T-helper 17 cell (primary cell): ENCODE data around the gene PTGER4. TPM values are rescaled to one million over a fixed set of nuclear protein-coding genes. Genes with fewer than 3 reads are reported as not detected.
"Not testable (repeated sequence)": the region's sequence is repeated elsewhere in the genome, so short reads cannot be mapped to it uniquely, and the experiment has no call there.

Experiments
- ATAC-seq: fragments of 150-1000 bp; cut with Tn5 transposase; 2 replicates; pipeline ENCODE4 v1.10.0; 2021; ENCODE audit warnings: mild to moderate bottlenecking, moderate library complexity
- DNase-seq, 3 donors: peaks; one replicate each; pipeline versions ENCODE4 v3.0.0 to v3.0.0-alpha.2; 2020 to 2021
- H3K9me3 ChIP-seq: one replicate; pipeline ENCODE4 v1.7.0; 2013; ENCODE audit warnings: low read length, mild to moderate bottlenecking; ENCODE audit not compliant: control insufficient read depth, poor library complexity, severe bottlenecking
- H3K27ac Mint-ChIP-seq: one replicate; pipeline ENCODE4 v1.8.0; 2022; ENCODE audit warnings: mild to moderate bottlenecking, moderate library complexity, mixed read lengths
- H3K27me3 Mint-ChIP-seq: one replicate; pipeline ENCODE4 v1.8.0; 2022; ENCODE audit warnings: mixed read lengths
- H3K36me3 Mint-ChIP-seq: one replicate; pipeline ENCODE4 v1.8.0; 2022; ENCODE audit warnings: low read depth, mixed read lengths
- H3K4me1 Mint-ChIP-seq: one replicate; pipeline ENCODE4 v1.8.0; 2022; ENCODE audit warnings: mild to moderate bottlenecking, mixed read lengths
- H3K4me3 Mint-ChIP-seq: one replicate; pipeline ENCODE4 v1.8.0; 2022; ENCODE audit warnings: mild to moderate bottlenecking, moderate library complexity, mixed read lengths
- total RNA-seq, 4 donors: library from RNA in 2 of 4; stranded (reverse) in 2 of 4; gene quantifications; one replicate each; pipeline ENCODE4 v1.2.3 and lab custom pipeline; 2022 to 2026

The PTGER4 gene
- total RNA-seq, 2 donors from 2014 or later = 314 to 339 TPM

DNA sequence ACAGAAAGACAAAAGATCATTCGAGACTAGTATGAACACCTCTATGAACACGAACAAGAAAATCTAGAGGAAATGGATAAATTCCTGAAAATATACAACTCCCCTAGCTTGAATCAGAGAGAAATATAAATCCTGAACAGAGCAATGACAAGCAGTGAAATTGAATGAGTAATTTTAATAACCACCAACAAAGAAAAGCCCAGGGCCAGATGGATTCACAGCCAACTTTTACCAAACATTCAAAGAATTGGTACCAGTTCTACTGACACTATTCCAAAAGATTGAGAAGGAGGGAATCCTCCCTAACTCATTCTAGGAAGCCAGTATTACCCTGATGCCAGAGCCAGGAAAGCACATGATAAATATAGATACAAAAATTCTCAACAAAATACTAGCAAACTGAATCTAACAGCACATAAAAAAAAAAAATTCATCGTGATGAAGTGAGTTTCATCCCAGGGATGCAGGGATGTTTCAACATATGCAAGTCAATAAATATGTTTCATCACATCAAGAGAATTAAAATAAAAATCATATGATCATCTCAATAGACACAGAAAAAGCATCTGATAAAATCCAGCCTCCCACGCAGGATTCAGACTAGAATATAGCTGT, 25.2 kb upstream of the PTGER4 start:
- H3K4me1 Mint-ChIP-seq = peaks cover 45% of the 10 kb centered on the region

DNA sequence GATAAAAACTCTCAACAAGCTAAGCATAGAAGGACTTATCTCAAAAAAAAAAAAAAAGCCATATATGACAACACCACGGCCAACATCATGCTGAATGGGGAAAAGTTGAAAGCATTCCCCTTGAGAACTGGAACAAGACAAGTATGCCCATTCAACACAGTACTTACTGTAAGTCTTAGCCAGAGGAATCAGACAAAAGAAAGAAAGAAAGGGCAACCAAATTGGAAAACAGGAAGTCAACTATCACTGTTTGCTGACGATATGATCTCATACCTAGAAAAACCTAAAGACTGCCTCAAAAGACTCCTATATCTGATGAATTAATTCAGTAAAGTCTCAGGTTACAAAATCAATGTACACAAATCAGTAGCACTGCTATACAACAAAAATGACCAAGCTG, 24.6 kb upstream of the PTGER4 start:
- peak; percentile 51 for ATAC-seq
- H3K9me3 ChIP-seq = no peaks in the 10 kb centered on the region
- Mint-ChIP-seq H3K27me3 (no peaks in the 10 kb centered on the region), H3K36me3 (peaks cover 3% of the 10 kb centered on the region), H3K4me3 (peak overlapping the region; percentile 80), H3K27ac (peak overlapping the region; percentile 94), H3K4me1 (peaks cover 40% of the 10 kb centered on the region)
- no peak for DNase-seq

More for the DNA sequence above, 25.2 kb upstream of the PTGER4 start:
- no peak for ATAC-seq
- H3K4me3 Mint-ChIP-seq = peak overlapping the region; percentile 80
- peak overlapping the region; percentile 94 for H3K27ac Mint-ChIP-seq
- no peaks in the 10 kb centered on the region for H3K27me3 Mint-ChIP-seq
- H3K36me3 Mint-ChIP-seq = peaks cover 3% of the 10 kb centered on the region
- no peak for DNase-seq
- H3K9me3 ChIP-seq = no peaks in the 10 kb centered on the region

GRCh38 chr5:40656091-40656490, 23.6 kb upstream of the PTGER4 start:
- H3K9me3 ChIP-seq, H3K27me3 Mint-ChIP-seq, DNase-seq, ATAC-seq, H3K4me3 Mint-ChIP-seq, H3K36me3 Mint-ChIP-seq: not testable (repeated sequence)
- H3K4me1 Mint-ChIP-seq = peaks cover 35% of the 10 kb centered on the region
- H3K27ac Mint-ChIP-seq = peak overlapping the region; percentile 94

DNA sequence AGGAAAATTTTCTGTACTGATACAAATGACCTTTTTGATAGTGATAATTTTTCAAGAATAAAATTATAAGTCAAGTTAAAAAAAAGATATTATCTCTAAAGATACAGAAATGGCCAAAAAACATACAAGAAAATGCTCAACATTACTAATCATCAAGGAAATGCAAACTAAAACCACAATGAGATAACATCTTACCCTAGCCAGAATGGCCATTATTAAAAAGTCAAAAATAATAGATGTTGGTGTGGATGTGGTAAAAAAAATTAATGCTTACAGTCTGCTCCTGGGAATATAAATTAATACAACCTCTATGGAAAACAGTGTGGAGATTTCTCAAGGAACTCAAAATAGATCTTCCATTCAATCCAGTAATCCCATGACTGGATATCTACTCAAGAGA, 22.9 kb upstream of the PTGER4 start:
- H3K36me3 Mint-ChIP-seq = peaks cover 3% of the 10 kb centered on the region
- peaks cover 35% of the 10 kb centered on the region for H3K4me1 Mint-ChIP-seq
- H3K9me3 ChIP-seq = no peaks in the 10 kb centered on the region
- DNase-seq (no peak), ATAC-seq (no peak)
- H3K27me3 Mint-ChIP-seq = no peaks in the 10 kb centered on the region
- no peak overlapping the region for H3K4me3 Mint-ChIP-seq
- H3K27ac Mint-ChIP-seq = no peak overlapping the region

- DNase-seq (no peak), ATAC-seq (no peak)
- Mint-ChIP-seq H3K36me3 (peaks cover 3% of the 10 kb centered on the region), H3K4me3 (no peak overlapping the region), H3K4me1 (peaks cover 5% of the 10 kb centered on the region), H3K27ac (no peak overlapping the region), H3K27me3 (no peaks in the 10 kb centered on the region)
- H3K9me3 ChIP-seq = no peaks in the 10 kb centered on the region
These were observed 19.0 kb upstream of the PTGER4 start for GRCh38 chr5:40660751-40661150.

- no peaks in the 10 kb centered on the region for H3K9me3 ChIP-seq
- H3K27me3 Mint-ChIP-seq = no peaks in the 10 kb centered on the region
These were observed 13.9 kb upstream of the PTGER4 start for GRCh38 chr5:40665635-40666298.

GRCh38 chr5:40666657-40667056, 13.1 kb upstream of the PTGER4 start:
- no peak for DNase-seq
- Mint-ChIP-seq H3K4me1 (peaks cover 14% of the 10 kb centered on the region), H3K4me3 (no peak overlapping the region), H3K27ac (no peak overlapping the region), H3K27me3 (no peaks in the 10 kb centered on the region), H3K36me3 (no peaks in the 10 kb centered on the region)
- H3K9me3 ChIP-seq = no peaks in the 10 kb centered on the region
- ATAC-seq = no peak

More at GRCh38 chr5:40665635-40666298, 13.9 kb upstream of the PTGER4 start:
- ATAC-seq = no peak
- peaks cover 14% of the 10 kb centered on the region for H3K4me1 Mint-ChIP-seq
- no peak for DNase-seq
- no peaks in the 10 kb centered on the region for H3K36me3 Mint-ChIP-seq
- H3K4me3 Mint-ChIP-seq = no peak overlapping the region
- H3K27ac Mint-ChIP-seq = no peak overlapping the region

DNA sequence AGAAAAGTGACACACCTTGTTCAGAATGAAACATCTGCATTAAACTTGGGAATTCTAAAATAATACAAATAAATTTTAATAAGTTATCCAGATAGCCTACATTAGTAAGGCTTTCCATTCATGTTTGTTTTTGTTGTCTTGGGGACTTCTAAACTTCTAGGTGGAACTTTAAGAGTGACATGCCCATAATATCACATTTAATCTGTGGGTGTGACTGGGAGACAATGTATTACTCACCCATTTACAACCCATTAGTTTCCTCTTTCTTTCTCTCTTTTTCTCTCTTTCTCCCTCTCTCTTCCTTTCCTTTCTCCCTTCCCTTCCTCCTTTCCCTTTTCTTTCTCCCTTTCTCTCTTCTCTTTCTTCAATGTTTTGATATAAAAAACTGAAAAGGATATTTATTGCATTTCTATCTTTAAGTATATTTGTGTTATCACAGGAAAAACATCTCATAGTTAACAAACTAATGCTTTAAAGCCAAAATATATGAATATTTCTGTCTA, 12.5 kb upstream of the PTGER4 start:
- Mint-ChIP-seq H3K4me3 (no peak overlapping the region), H3K36me3 (no peaks in the 10 kb centered on the region), H3K27me3 (no peaks in the 10 kb centered on the region), H3K27ac (peak overlapping the region; percentile 90), H3K4me1 (peaks cover 14% of the 10 kb centered on the region)
- ATAC-seq (no peak), DNase-seq (no peak)
- no peaks in the 10 kb centered on the region for H3K9me3 ChIP-seq

DNA sequence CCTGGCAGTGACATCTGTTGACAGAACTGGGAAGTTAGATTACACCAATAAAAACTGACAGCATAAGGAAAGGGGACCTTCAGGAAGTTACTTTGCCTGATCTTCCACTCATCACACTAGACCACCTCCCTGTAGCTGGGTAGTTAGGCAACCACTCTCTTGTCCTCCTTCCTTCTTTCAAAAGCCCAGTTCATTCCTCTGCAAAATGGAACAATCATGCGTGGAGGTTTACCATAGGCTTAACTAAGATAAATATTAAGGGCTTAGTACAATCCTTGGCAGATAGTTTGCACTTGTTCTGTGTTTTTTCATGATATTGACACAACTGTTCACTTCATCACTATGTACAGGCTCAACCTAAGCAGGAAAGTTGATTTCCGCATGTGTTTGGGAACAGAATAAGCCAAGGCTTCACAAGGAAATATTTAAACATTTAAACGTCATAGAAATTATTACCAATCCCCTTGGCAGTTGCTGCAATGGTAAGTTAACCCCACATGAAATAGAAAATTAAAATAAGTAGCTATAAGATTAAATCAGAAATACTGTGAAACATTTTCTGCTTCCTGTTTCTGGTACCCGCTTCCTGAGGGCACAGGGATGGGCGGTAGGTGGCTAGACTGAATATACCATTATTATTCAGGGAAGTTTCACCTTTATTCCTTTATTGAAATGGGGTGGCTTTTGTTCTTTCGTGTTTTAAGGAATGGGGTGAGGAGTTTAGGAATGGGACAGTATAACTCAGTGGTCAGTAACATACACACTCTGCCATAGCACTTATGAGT, 9.9 kb upstream of the PTGER4 start:
- H3K9me3 ChIP-seq = no peaks in the 10 kb centered on the region
- ATAC-seq = peak; percentile 44
- peak overlapping the region; percentile 10 for H3K27ac Mint-ChIP-seq
- no peak for DNase-seq
- H3K4me1 Mint-ChIP-seq = peaks cover 26% of the 10 kb centered on the region
- no peaks in the 10 kb centered on the region for H3K36me3 Mint-ChIP-seq
- no peaks in the 10 kb centered on the region for H3K27me3 Mint-ChIP-seq
- peak overlapping the region; percentile 25 for H3K4me3 Mint-ChIP-seq

- Mint-ChIP-seq H3K4me3 (no peak overlapping the region), H3K27me3 (no peaks in the 10 kb centered on the region)
- no peak for ATAC-seq
These were observed 7.3 kb upstream of the PTGER4 start for GRCh38 chr5:40672425-40672824.

DNA sequence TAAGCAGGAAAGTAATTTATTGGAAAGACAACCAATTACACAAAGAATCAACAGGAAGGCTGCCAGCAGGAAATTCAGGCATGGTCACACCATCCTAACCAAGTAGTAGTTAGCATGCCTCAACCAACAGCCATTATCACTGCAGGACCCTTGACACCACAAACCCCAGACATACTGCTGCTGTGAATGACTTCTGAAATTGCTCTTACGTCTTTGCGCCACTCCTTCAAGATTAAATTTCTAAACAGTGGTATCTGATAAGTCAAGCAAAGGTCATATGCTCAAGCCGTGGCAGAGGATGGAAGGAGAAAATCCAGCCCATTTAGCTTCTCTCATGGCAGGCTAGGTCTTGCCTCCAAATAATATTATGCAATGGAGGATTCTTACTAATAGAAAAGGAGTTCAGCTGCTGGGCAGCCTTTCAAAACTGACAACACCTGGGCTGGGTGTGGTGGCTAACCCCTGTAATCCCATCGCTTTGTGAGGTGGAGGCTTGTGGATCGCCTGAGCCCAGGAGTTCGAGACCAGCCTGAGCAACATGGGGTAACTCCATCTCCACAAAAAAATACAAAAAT, 5.0 kb upstream of the PTGER4 start:
- Mint-ChIP-seq H3K4me3 (no peak overlapping the region), H3K4me1 (peaks cover 47% of the 10 kb centered on the region), H3K27me3 (no peaks in the 10 kb centered on the region), H3K27ac (peak overlapping the region; percentile 91), H3K36me3 (peaks cover 2% of the 10 kb centered on the region)
- no peaks in the 10 kb centered on the region for H3K9me3 ChIP-seq
- DNase-seq (no peak), ATAC-seq (no peak)

More at GRCh38 chr5:40672425-40672824, 7.3 kb upstream of the PTGER4 start:
- Mint-ChIP-seq H3K4me1 (peaks cover 44% of the 10 kb centered on the region), H3K27ac (peak overlapping the region; percentile 54), H3K36me3 (no peaks in the 10 kb centered on the region)
- no peaks in the 10 kb centered on the region for H3K9me3 ChIP-seq
- no peak for DNase-seq

- Mint-ChIP-seq H3K36me3 (peaks cover 4% of the 10 kb centered on the region), H3K27me3 (no peaks in the 10 kb centered on the region), H3K4me3 (no peak overlapping the region), H3K4me1 (peaks cover 44% of the 10 kb centered on the region), H3K27ac (peak overlapping the region; percentile 91)
- no peaks in the 10 kb centered on the region for H3K9me3 ChIP-seq
- DNase-seq (no peak), ATAC-seq (no peak)
These were observed 4.2 kb upstream of the PTGER4 start for GRCh38 chr5:40675396-40676133.
